Fibroblast of the aortic adventitia (primary cell): ENCODE data around the gene PLXNA3. TPM values are rescaled to one million over a fixed set of nuclear protein-coding genes. Genes with fewer than 3 reads are reported as not detected.
A peak's percentile ranks its signal among the peaks of the same experiment; 100 is the strongest.

Source experiments
- DNase-seq: peaks from one replicate; pipeline ENCODE4 v3.0.0-alpha.2; 2010; ENCODE audit warnings: low read depth
- H3K4me3 ChIP-seq: 2 replicates; pipeline ENCODE4 v1.5.1; 2011; ENCODE audit warnings: low read depth, mild to moderate bottlenecking, control low read depth, low read length, moderate library complexity
- total RNA-seq: library from RNA; depleted of rRNA; stranded (reverse); fragments of >200 nt; gene quantifications from 2 replicates; pipeline ENCODE4 v1.2.3, GENCODE V29; 2012; ENCODE audit warnings: low replicate concordance
- TF ChIP-seq, protein P1 (sequence below): IDR thresholded peaks from 2 replicates; pipeline ENCODE4 v1.5.1; 2011; ENCODE audit warnings: mild to moderate bottlenecking, low read length, control low read depth, inconsistent platforms; ENCODE audit not compliant: insufficient read depth

PLXNA3 gene
- total RNA-seq, 1 donor: 25.8 TPM

DNA sequence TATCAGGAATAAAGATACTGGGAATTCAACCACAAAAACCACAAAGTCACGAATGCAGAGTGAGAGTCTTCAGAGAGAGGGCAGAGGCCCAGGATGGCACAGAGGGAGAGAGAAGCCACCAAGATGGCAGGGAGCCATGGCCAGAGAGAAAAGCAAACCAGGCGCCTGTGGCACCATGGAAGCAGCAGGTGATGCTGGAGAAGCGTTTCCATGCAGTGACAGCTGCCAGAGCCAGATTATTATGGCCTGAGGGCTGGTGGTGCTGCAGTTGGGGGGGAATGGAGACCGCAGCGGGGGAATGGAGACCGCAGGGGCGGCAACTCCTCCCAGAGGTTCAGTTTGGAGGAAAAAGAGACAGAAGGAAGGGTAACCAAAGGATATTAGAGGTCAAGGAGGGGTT, 40.9 kb upstream of the PLXNA3 start:
- TF ChIP-seq, protein P1, sequence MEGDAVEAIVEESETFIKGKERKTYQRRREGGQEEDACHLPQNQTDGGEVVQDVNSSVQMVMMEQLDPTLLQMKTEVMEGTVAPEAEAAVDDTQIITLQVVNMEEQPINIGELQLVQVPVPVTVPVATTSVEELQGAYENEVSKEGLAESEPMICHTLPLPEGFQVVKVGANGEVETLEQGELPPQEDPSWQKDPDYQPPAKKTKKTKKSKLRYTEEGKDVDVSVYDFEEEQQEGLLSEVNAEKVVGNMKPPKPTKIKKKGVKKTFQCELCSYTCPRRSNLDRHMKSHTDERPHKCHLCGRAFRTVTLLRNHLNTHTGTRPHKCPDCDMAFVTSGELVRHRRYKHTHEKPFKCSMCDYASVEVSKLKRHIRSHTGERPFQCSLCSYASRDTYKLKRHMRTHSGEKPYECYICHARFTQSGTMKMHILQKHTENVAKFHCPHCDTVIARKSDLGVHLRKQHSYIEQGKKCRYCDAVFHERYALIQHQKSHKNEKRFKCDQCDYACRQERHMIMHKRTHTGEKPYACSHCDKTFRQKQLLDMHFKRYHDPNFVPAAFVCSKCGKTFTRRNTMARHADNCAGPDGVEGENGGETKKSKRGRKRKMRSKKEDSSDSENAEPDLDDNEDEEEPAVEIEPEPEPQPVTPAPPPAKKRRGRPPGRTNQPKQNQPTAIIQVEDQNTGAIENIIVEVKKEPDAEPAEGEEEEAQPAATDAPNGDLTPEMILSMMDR: no peak
- no peak for DNase-seq
- H3K4me3 ChIP-seq: no peak overlapping the region

GRCh38 chrX:154419189-154419588, 38.9 kb upstream of the PLXNA3 start:
- DNase-seq: no peak
- no peak overlapping the region for H3K4me3 ChIP-seq
- TF ChIP-seq, protein P1: no peak

DNA sequence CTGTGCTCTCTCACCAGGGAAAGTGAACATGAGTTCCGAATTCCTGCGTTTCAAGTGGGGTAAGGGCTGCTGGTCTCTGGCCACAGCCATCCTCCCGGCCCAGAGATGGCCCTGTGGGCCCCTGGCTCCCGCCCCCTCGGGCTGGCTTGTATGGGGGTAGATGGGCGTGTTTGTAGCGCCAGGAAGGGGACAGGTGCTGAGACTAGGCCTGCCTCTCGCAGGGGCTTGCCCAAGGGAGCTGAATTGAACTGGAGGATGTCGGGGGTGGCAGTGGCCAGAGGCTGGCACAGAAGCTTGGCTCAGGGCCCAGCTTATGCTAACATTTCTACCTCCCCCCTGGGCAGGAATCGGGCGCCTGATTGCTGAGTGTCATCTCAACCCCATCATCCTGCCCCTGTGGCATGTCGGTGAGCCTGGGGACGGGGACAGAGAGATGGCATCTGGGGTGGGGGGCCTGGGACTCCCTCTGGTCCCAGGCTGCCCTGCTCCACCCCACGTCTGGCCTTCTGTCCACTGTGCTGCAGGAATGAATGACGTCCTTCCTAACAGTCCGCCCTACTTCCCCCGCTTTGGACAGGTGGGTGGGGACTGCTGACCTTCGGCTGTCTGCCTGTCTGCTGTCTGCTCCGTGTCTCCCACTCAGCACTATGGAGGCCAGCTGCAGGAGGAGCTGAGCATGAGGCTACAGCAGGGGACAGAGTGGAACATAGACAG, 38.2 kb upstream of the PLXNA3 start:
- H3K4me3 ChIP-seq: no peak overlapping the region
- TF ChIP-seq, protein P1: no peak

DNA sequence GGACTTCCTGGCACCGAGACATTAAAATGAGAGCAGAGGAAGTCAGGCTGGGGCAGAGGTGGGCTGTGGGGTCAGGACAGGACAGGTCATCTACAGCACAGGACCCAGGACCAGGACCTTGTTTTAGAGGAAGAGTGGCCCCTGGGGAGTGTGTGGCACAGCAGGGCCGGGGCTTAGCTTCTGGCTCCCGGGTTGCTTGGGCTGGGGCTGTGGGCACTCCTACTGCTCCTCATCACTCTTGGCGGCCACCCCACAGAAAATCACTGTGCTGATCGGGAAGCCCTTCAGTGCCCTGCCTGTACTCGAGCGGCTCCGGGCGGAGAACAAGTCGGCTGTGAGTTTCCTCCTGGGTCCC, 37.7 kb upstream of the PLXNA3 start:
- H3K4me3 ChIP-seq: no peak overlapping the region
- DNase-seq: no peak
- TF ChIP-seq, protein P1: no peak

More for the DNA sequence above, 38.2 kb upstream of the PLXNA3 start:
- DNase-seq: no peak

DNA sequence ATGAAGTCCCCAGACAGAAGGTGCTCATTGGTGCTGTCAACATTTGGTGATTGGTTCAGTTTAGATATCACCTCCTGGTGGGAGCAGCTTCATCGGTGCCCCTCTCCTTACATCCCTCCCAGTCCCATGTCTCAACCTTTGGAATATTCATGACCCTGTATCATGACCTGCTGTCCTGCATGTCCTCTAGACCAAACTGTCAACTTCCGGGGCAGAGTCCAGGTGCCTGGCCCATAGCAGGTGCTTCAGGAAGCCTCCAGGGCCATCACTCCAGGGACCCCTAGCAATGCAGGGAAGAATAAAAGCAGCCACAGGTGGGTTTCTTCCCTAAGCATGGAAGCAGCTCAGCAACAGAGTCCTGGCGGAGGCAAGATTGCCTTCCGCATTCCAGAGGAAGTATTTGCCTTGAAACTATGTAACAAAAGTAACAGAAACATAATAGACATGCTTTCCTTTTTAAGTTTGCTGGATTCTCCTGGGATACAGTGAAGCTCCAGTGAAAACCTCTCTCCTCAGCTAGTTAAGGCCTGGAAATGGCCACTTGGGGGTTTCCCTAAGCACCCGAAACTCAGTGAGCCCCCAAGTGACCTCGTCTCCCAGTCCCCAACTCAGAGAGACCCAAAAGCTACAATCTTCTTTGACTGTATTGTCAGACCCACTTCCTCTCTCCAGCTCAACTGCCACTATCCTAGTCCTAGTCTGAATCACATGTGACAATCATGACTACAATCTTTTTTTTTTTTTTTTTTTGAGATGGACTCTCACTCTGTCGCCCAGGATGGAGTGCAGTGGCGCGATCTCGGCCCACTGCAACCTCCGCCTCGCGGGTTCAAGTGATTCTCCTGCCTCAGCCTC, 30.9 kb upstream of the PLXNA3 start:
- TF ChIP-seq, protein P1: no peak
- no peak overlapping the region for H3K4me3 ChIP-seq
- DNase-seq: no peak

GRCh38 chrX:154428176-154429171, 29.6 kb upstream of the PLXNA3 start, which contains the start of gene ATP6AP1:
Gene ATP6AP1, plus strand, starts transcription at chrX:154428677. Its CDS starts 16 bp downstream, at chrX:154428693.
- TF ChIP-seq, protein P1: no peak
- peak within 1 kb of the TSS; percentile 74 for H3K4me3 ChIP-seq

More at GRCh38 chrX:154428176-154429171, 29.6 kb upstream of the PLXNA3 start, which contains the start of gene ATP6AP1:
- DNase-seq: peak; percentile 93
